Mesendoderm (in vitro differentiated cells): ENCODE data around the gene RHOBTB3.

Source experiments
- DNase-seq: peaks from one replicate; pipeline ENCODE4 v3.0.0; 2013
- H2AK5ac ChIP-seq: 2 replicates; pipeline ENCODE4 v1.6.1; 2013; ENCODE audit warnings: low read length, inconsistent platforms
- H2BK120ac ChIP-seq: 2 replicates; pipeline ENCODE4 v1.6.1; 2013; ENCODE audit warnings: low read depth, mild to moderate bottlenecking, low read length, moderate library complexity, mixed read lengths
- H2BK15ac ChIP-seq: replicated peaks from 2 replicates; pipeline ENCODE4 v1.6.1; 2013; ENCODE audit warnings: low read depth, mild to moderate bottlenecking, moderate library complexity
- H2BK5ac ChIP-seq: 2 replicates; pipeline ENCODE4 v1.6.1; 2013; ENCODE audit warnings: low read length, inconsistent platforms
- H3K18ac ChIP-seq: 2 replicates; pipeline ENCODE4 v1.6.1; 2013; ENCODE audit warnings: mild to moderate bottlenecking, low read length, mixed read lengths
- H3K23ac ChIP-seq: one replicate; pipeline ENCODE4 v1.6.1; 2013; ENCODE audit warnings: low read length
- H3K27ac ChIP-seq: 2 replicates; pipeline ENCODE4 v1.5.1; 2013; ENCODE audit warnings: low read depth, mild to moderate bottlenecking, inconsistent platforms, low read length, moderate library complexity
- H3K27me3 ChIP-seq: 2 replicates; pipeline ENCODE4 v1.6.1; 2013; ENCODE audit warnings: low read length, control low read depth, mild to moderate bottlenecking, inconsistent platforms; ENCODE audit not compliant: insufficient read depth, poor library complexity
- H3K36me3 ChIP-seq: 2 replicates; pipeline ENCODE4 v1.6.1; 2013; ENCODE audit warnings: low read length, inconsistent platforms; ENCODE audit not compliant: control insufficient read depth, insufficient read depth
- H3K4ac ChIP-seq: one replicate; pipeline ENCODE4 v1.6.1; 2013; ENCODE audit warnings: low read depth, mild to moderate bottlenecking, low read length, moderate library complexity
- H3K4me1 ChIP-seq: 2 replicates; pipeline ENCODE4 v1.6.1; 2013; ENCODE audit warnings: low read depth, low read length, inconsistent platforms; ENCODE audit not compliant: control insufficient read depth
- H3K4me2 ChIP-seq: 2 replicates; pipeline ENCODE4 v1.6.1; 2013; ENCODE audit warnings: low read length
- H3K4me3 ChIP-seq: 2 replicates; pipeline ENCODE4 v1.5.1; 2013; ENCODE audit warnings: mild to moderate bottlenecking, low read length
- H3K56ac ChIP-seq: one replicate; pipeline ENCODE4 v1.6.1; 2013; ENCODE audit warnings: low read length
- H3K79me1 ChIP-seq: 2 replicates; pipeline ENCODE4 v1.6.1; 2013; ENCODE audit warnings: low read length, inconsistent platforms
- H3K79me2 ChIP-seq: 2 replicates; pipeline ENCODE4 v1.6.1; 2013; ENCODE audit warnings: mild to moderate bottlenecking, low read length; ENCODE audit not compliant: control insufficient read depth, insufficient read depth
- H3K9ac ChIP-seq: 2 replicates; pipeline ENCODE4 v1.6.1; 2013; ENCODE audit warnings: low read length, inconsistent platforms
- H4K5ac ChIP-seq: one replicate; pipeline ENCODE4 v1.6.1; 2013; ENCODE audit warnings: low read length
- H4K8ac ChIP-seq: one replicate; pipeline ENCODE4 v1.6.1; 2013; ENCODE audit warnings: low read depth, mild to moderate bottlenecking, control low read depth, low read length, moderate library complexity
- WGBS: extraction: QIAGEN DNeasy Blood & Tissue Kit; methylation state at CpG from one replicate; pipeline ENCODE4 v1.1.7; 2013; ENCODE audit warnings: low lambda C conversion rate, missing lambda C conversion rate; ENCODE audit not compliant: insufficient coverage; ENCODE audit errors: extremely low coverage; 5-methylcytosine and 5-hydroxymethylcytosine counted together

RHOBTB3 gene

GRCh38 chr5:95741458-95741857 lies 10.3 kb downstream of the RHOBTB3 start:
- Histone ChIP-seq H3K79me2 (no peaks in the 10 kb centered on the region), H4K8ac (no peak overlapping the region), H3K9ac (no peak overlapping the region), H2AK5ac (no peak overlapping the region), H2BK5ac (no peak overlapping the region), H2BK15ac (no peak overlapping the region), H3K4me3 (no peak overlapping the region), H3K27me3 (no peaks in the 10 kb centered on the region), H3K4ac (no peak overlapping the region), H3K4me1 (no peaks in the 10 kb centered on the region), H3K18ac (no peak overlapping the region), H3K36me3 (peaks cover 8% of the 10 kb centered on the region), H3K27ac (no peak overlapping the region), H4K5ac (no peak overlapping the region), H3K4me2 (no peak overlapping the region), H3K23ac (no peak overlapping the region), H3K79me1 (peaks cover 6% of the 10 kb centered on the region), H2BK120ac (no peak overlapping the region), H3K56ac (no peak overlapping the region)
- no peak for DNase-seq
- WGBS, result no CpG with 5 or more reads among the region's 4 CpGs

GRCh38 chr5:95743232-95743631 lies 12.1 kb downstream of the RHOBTB3 start:
- no peak overlapping the region for H2AK5ac ChIP-seq
- H2BK5ac ChIP-seq, result no peak overlapping the region
- no peak for DNase-seq
- no peak overlapping the region for H3K4ac ChIP-seq
- H3K27ac ChIP-seq, result no peak overlapping the region
- no peak overlapping the region for H4K5ac ChIP-seq
- H3K4me2 ChIP-seq, result no peak overlapping the region
- H3K23ac ChIP-seq, result no peak overlapping the region
- H3K79me1 ChIP-seq, result peaks cover 8% of the 10 kb centered on the region
- no peaks in the 10 kb centered on the region for H3K27me3 ChIP-seq
- H3K79me2 ChIP-seq, result no peaks in the 10 kb centered on the region
- H3K18ac ChIP-seq, result no peak overlapping the region
- peaks cover 3% of the 10 kb centered on the region for H3K4me1 ChIP-seq
- H3K4me3 ChIP-seq, result no peak overlapping the region
- peaks cover 6% of the 10 kb centered on the region for H3K36me3 ChIP-seq
- no peak overlapping the region for H3K9ac ChIP-seq
- no peak overlapping the region for H3K56ac ChIP-seq
- no peak overlapping the region for H2BK15ac ChIP-seq
- H4K8ac ChIP-seq, result no peak overlapping the region
- H2BK120ac ChIP-seq, result no peak overlapping the region
- no CpG with 5 or more reads among the region's 2 CpGs for WGBS

GRCh38 chr5:95743877-95744276 lies 12.7 kb downstream of the RHOBTB3 start:
- Histone ChIP-seq H3K56ac (no peak overlapping the region), H2AK5ac (no peak overlapping the region), H3K36me3 (peaks cover 3% of the 10 kb centered on the region), H3K4me2 (no peak overlapping the region), H3K18ac (no peak overlapping the region), H3K79me2 (no peaks in the 10 kb centered on the region), H2BK5ac (no peak overlapping the region), H3K4me1 (peaks cover 3% of the 10 kb centered on the region), H3K27me3 (no peaks in the 10 kb centered on the region), H4K5ac (no peak overlapping the region), H3K79me1 (peaks cover 8% of the 10 kb centered on the region), H3K27ac (no peak overlapping the region), H2BK15ac (no peak overlapping the region), H3K9ac (no peak overlapping the region), H4K8ac (no peak overlapping the region), H3K23ac (no peak overlapping the region), H3K4ac (no peak overlapping the region), H2BK120ac (no peak overlapping the region), H3K4me3 (no peak overlapping the region)
- no CpG with 5 or more reads among the region's 1 CpG for WGBS
- DNase-seq, result no peak

- Histone ChIP-seq H3K36me3 (peaks cover 2% of the 10 kb centered on the region), H3K18ac (no peak overlapping the region), H2BK15ac (no peak overlapping the region), H3K56ac (no peak overlapping the region), H3K27ac (no peak overlapping the region), H3K79me1 (peaks cover 8% of the 10 kb centered on the region), H3K79me2 (no peaks in the 10 kb centered on the region), H3K23ac (no peak overlapping the region), H3K4me2 (no peak overlapping the region), H4K8ac (no peak overlapping the region), H3K4ac (no peak overlapping the region), H2BK5ac (no peak overlapping the region), H2AK5ac (no peak overlapping the region), H3K9ac (no peak overlapping the region), H3K4me1 (peaks cover 3% of the 10 kb centered on the region), H2BK120ac (no peak overlapping the region), H3K4me3 (no peak overlapping the region), H3K27me3 (no peaks in the 10 kb centered on the region), H4K5ac (no peak overlapping the region)
- no peak for DNase-seq
These were observed 15.1 kb downstream of the RHOBTB3 start for GRCh38 chr5:95746194-95746593.

GRCh38 chr5:95746722-95747679 lies 15.9 kb downstream of the RHOBTB3 start:
- Histone ChIP-seq H3K4me1 (peaks cover 3% of the 10 kb centered on the region), H3K79me1 (peaks cover 8% of the 10 kb centered on the region), H3K36me3 (peaks cover 4% of the 10 kb centered on the region), H3K79me2 (no peaks in the 10 kb centered on the region), H3K18ac (no peak overlapping the region), H4K8ac (no peak overlapping the region), H2BK120ac (no peak overlapping the region), H4K5ac (no peak overlapping the region), H3K27me3 (no peaks in the 10 kb centered on the region), H3K4me2 (no peak overlapping the region), H2BK5ac (no peak overlapping the region), H3K4ac (no peak overlapping the region), H3K9ac (no peak overlapping the region), H3K4me3 (no peak overlapping the region), H3K23ac (no peak overlapping the region), H3K56ac (no peak overlapping the region), H2AK5ac (no peak overlapping the region), H3K27ac (no peak overlapping the region), H2BK15ac (no peak overlapping the region)
- no CpG with 5 or more reads among the region's 8 CpGs for WGBS
- DNase-seq, result no peak

- WGBS, result no CpG with 5 or more reads among the region's 2 CpGs
- H3K4me2 ChIP-seq, result no peak overlapping the region
- H2BK15ac ChIP-seq, result no peak overlapping the region
- H3K18ac ChIP-seq, result no peak overlapping the region
- no peaks in the 10 kb centered on the region for H3K27me3 ChIP-seq
- no peak overlapping the region for H2BK120ac ChIP-seq
- peaks cover 3% of the 10 kb centered on the region for H3K4me1 ChIP-seq
- no peak overlapping the region for H4K5ac ChIP-seq
- no peak overlapping the region for H3K23ac ChIP-seq
- peaks cover 6% of the 10 kb centered on the region for H3K36me3 ChIP-seq
- no peak overlapping the region for H4K8ac ChIP-seq
- H3K27ac ChIP-seq, result no peak overlapping the region
- no peak overlapping the region for H2BK5ac ChIP-seq
- DNase-seq, result no peak
- no peak overlapping the region for H3K4ac ChIP-seq
- H3K56ac ChIP-seq, result no peak overlapping the region
- no peak overlapping the region for H3K4me3 ChIP-seq
- no peak overlapping the region for H3K9ac ChIP-seq
- H3K79me1 ChIP-seq, result peaks cover 8% of the 10 kb centered on the region
- no peaks in the 10 kb centered on the region for H3K79me2 ChIP-seq
- H2AK5ac ChIP-seq, result no peak overlapping the region
These were observed 17.0 kb downstream of the RHOBTB3 start for GRCh38 chr5:95748133-95748532.
